ENCODE results near the gene STON2.

DNA sequence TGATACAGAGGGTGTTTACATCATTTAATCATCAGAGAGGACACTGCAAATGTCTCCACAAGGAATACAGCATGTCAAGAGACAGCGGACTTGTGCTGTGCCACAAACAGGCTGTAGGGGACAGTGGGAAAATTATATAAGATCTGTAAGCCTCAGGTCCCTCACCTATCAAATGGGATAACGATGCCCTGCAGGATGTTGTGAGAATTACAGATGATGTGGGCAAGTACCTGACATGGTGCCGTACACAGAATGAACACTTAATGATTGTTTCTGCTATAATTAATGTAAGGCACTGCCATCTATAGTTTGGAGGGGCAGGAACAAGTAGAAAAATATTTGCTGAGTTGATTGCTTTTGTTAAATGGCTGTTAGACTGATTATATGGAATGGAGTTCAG is 97.5 kb downstream of the STON2 start:
- no peak for TF ChIP-seq ZNF274 (IDR thresholded peaks at IDR 0.05; ENCODE audit: low read depth, low read length)
- TF ChIP-seq YY1 (IDR thresholded peaks at IDR 0.05; ENCODE audit: insufficient read depth, insufficient read length): no peak

Measured in NT2/D1 (cell line).